ENCODE measurements around the gene SAMD10.
"Not testable (repeated sequence)": the region's sequence is repeated elsewhere in the genome, so short reads cannot be mapped to it uniquely, and the experiment has no call there.

SAMD10 gene

DNA sequence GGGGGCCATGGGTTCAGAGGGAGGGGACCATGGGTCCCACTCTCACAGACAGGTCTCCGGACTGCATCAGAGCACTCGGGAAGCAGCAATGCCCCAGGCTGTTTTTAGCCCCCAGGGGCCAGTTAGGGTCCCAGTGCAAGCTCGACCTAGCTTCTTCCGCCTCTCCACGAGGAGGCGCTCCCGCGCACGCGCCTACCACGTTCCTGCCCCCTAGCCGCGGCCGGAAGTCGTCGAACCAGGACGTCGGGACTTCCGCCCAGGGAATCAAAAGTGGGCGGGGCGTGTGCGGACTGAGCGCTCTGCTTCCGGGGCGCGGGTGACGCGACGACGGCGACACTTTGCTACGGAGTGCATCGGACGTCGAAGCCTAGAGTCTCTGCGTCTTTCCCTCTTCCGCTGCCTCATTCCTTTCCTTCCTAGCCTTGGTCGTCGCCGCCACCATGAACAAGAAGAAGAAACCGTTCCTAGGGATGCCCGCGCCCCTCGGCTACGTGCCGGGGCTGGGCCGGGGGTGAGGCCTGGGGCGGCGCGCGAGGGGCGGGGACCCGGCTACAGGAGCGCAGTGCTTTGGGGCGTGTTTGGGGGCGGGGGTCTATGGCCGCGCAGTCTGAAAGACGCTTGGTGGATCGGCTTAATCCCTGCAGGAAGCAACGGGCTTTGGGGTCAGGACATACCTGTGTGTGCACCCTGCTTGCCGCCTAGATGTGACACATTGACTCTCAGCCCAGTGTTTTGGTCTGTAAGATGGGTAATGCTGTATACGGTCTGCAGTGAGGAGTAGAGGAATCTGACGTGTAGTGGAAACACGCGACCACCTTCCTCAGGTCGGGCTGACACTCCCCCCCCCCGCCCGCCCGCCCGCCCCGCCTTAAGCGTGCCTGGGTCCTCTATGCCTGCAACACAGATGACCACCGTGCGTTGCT is 1.6 kb upstream of the SAMD10 start, which contains the start of gene PRPF6:
TSS of gene PRPF6 (plus strand) at position 327 of the 923 bp plus-strand sequence. CDS start at position 441, 114 bp downstream.
- peaks cover 25% of the 10 kb centered on the region for H3K27me3 ChIP-seq (ENCODE audit: control insufficient read depth, insufficient read depth, low read length)
- H3K4me3 ChIP-seq (ENCODE audit: low read depth, low read length), result peak within 1 kb of the TSS; percentile 92
- H3K4me1 ChIP-seq (ENCODE audit: control insufficient read depth, insufficient read depth, low read length), result peaks cover 3% of the 10 kb centered on the region
- peaks cover 19% of the 10 kb centered on the region for H3K36me3 ChIP-seq (ENCODE audit: control insufficient read depth, insufficient read depth, low read length)
- H3K9me3 ChIP-seq (ENCODE audit: control insufficient read depth, insufficient read depth, low read length), result no peaks in the 10 kb centered on the region
- H3K9ac ChIP-seq (ENCODE audit: low read depth, low read length), result peak within 1 kb of the TSS; percentile 38

GRCh38 chr20:63980317-63980805 is 919 bp upstream of the SAMD10 start:
- H3K36me3 ChIP-seq (ENCODE audit: control insufficient read depth, insufficient read depth, low read length), result peaks cover 17% of the 10 kb centered on the region
- peak overlapping the region; percentile 72 for H3K4me3 ChIP-seq (ENCODE audit: low read depth, low read length)
- H3K27me3 ChIP-seq (ENCODE audit: control insufficient read depth, insufficient read depth, low read length), result peaks cover 25% of the 10 kb centered on the region
- H3K9me3 ChIP-seq (ENCODE audit: control insufficient read depth, insufficient read depth, low read length), result no peaks in the 10 kb centered on the region
- H3K9ac ChIP-seq (ENCODE audit: low read depth, low read length), result no peak overlapping the region
- H3K4me1 ChIP-seq (ENCODE audit: control insufficient read depth, insufficient read depth, low read length), result peaks cover 3% of the 10 kb centered on the region

DNA sequence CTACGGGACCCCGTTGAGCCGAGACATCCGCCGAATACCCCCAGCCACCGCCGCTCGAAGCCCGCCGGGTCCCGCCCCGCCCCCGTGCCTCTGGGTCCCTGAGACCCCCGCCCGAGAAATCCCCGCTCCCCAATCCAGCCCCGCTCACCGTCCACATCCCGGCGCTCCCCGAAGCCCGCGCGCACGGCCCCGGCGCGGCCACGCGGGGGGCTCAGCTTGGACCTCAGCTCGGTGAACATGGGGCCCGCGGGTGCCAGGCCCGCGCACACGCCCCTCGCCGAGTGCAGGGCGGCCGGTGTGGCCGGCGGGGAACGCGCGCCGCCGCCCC is 249 bp downstream of the SAMD10 start:
- peak overlapping the region; percentile 72 for H3K4me3 ChIP-seq (ENCODE audit: low read depth, low read length)
- peaks cover 3% of the 10 kb centered on the region for H3K4me1 ChIP-seq (ENCODE audit: control insufficient read depth, insufficient read depth, low read length)
- H3K9me3 ChIP-seq (ENCODE audit: control insufficient read depth, insufficient read depth, low read length), result no peaks in the 10 kb centered on the region
- peaks cover 25% of the 10 kb centered on the region for H3K27me3 ChIP-seq (ENCODE audit: control insufficient read depth, insufficient read depth, low read length)
- peaks cover 6% of the 10 kb centered on the region for H3K36me3 ChIP-seq (ENCODE audit: control insufficient read depth, insufficient read depth, low read length)
- H3K9ac ChIP-seq (ENCODE audit: low read depth, low read length), result no peak overlapping the region

GRCh38 chr20:63978319-63979228 is 868 bp downstream of the SAMD10 start:
- H3K9ac ChIP-seq (ENCODE audit: low read depth, low read length), result no peak overlapping the region
- H3K4me3 ChIP-seq (ENCODE audit: low read depth, low read length), result peak overlapping the region; percentile 72
- H3K27me3 ChIP-seq (ENCODE audit: control insufficient read depth, insufficient read depth, low read length), result peaks cover 25% of the 10 kb centered on the region
- no peaks in the 10 kb centered on the region for H3K9me3 ChIP-seq (ENCODE audit: control insufficient read depth, insufficient read depth, low read length)
- peaks cover 3% of the 10 kb centered on the region for H3K4me1 ChIP-seq (ENCODE audit: control insufficient read depth, insufficient read depth, low read length)
- peaks cover 3% of the 10 kb centered on the region for H3K36me3 ChIP-seq (ENCODE audit: control insufficient read depth, insufficient read depth, low read length)

GRCh38 chr20:63977739-63978276 is 1.6 kb downstream of the SAMD10 start:
- no peak overlapping the region for H3K9ac ChIP-seq (ENCODE audit: low read depth, low read length)
- no peaks in the 10 kb centered on the region for H3K36me3 ChIP-seq (ENCODE audit: control insufficient read depth, insufficient read depth, low read length)
- peaks cover 27% of the 10 kb centered on the region for H3K27me3 ChIP-seq (ENCODE audit: control insufficient read depth, insufficient read depth, low read length)
- peaks cover 3% of the 10 kb centered on the region for H3K4me1 ChIP-seq (ENCODE audit: control insufficient read depth, insufficient read depth, low read length)
- H3K4me3 ChIP-seq (ENCODE audit: low read depth, low read length), result no peak overlapping the region
- no peaks in the 10 kb centered on the region for H3K9me3 ChIP-seq (ENCODE audit: control insufficient read depth, insufficient read depth, low read length)

GRCh38 chr20:63976980-63977738 is 2.3 kb downstream of the SAMD10 start:
- H3K9me3 ChIP-seq (ENCODE audit: control insufficient read depth, insufficient read depth, low read length), result no peaks in the 10 kb centered on the region
- no peaks in the 10 kb centered on the region for H3K36me3 ChIP-seq (ENCODE audit: control insufficient read depth, insufficient read depth, low read length)
- peaks cover 3% of the 10 kb centered on the region for H3K4me1 ChIP-seq (ENCODE audit: control insufficient read depth, insufficient read depth, low read length)
- H3K9ac ChIP-seq (ENCODE audit: low read depth, low read length), result no peak overlapping the region
- no peak overlapping the region for H3K4me3 ChIP-seq (ENCODE audit: low read depth, low read length)
- peaks cover 27% of the 10 kb centered on the region for H3K27me3 ChIP-seq (ENCODE audit: control insufficient read depth, insufficient read depth, low read length)

DNA sequence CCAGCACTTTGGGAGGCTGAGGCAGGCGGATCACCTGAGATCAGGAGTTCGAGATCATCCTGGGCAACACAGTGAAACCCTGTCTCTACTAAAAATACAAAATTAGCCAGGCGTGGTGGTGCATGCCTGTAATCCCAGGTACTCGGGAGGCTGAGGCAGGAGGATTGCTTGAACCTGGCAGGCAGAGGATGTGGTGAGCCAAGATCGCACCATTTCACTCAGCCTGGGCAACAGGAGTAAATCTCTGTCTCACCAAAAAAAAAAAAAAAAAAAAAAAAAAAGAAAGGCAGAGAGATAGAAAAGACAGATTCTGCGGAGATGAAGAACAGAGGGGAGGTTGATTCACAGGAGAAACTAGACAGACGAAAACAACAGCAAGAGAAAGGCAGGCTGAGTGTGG is 2.9 kb downstream of the SAMD10 start:
- not testable (repeated sequence) for H3K36me3 ChIP-seq (ENCODE audit: control insufficient read depth, insufficient read depth, low read length); H3K4me1 ChIP-seq (ENCODE audit: control insufficient read depth, insufficient read depth, low read length); H3K4me3 ChIP-seq (ENCODE audit: low read depth, low read length); H3K9ac ChIP-seq (ENCODE audit: low read depth, low read length); H3K9me3 ChIP-seq (ENCODE audit: control insufficient read depth, insufficient read depth, low read length)
- peaks cover 27% of the 10 kb centered on the region for H3K27me3 ChIP-seq (ENCODE audit: control insufficient read depth, insufficient read depth, low read length)

DNA sequence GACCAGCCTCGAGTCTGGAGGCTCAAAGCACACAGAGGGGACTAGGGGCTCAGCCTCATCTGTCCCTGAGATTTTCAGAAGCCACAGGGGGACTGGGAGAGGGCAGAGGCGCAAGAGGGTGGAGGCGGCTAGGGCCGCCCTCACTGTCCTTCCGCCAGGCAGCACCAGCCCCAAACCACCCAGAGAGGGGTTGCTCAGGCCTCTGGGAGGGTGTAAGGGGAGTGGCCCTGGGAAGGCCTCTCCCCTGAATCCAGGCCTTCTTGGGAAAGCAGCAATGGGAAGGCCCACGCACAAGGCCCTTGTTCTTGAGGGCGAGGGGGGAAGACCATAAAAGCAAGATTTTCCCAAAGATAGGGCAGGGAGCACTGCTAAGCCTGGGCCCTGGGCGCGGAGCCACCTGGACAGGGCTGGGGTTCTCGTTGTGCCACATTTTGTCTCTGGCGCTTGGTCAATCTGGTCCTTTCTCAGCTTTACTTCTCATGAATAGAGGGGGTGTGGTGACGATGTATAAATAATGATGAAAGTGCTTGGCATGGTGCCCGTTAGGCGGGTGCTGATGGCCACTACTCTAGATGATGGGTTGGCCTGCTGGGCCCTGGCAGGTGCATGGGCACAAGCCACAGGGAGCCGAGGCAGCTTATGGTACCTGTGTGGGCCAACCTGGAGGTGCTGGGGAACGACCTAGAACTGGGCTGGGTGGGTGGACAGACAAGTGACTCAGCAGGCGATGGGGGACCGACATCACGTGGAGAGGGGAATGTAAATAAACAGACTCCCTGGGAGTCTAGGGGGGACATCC is 4.8 kb downstream of the SAMD10 start:
- Histone ChIP-seq H3K9me3 (ENCODE audit: control insufficient read depth, insufficient read depth, low read length) (no peaks in the 10 kb centered on the region), H3K4me1 (ENCODE audit: control insufficient read depth, insufficient read depth, low read length) (no peaks in the 10 kb centered on the region), H3K27me3 (ENCODE audit: control insufficient read depth, insufficient read depth, low read length) (peaks cover 25% of the 10 kb centered on the region), H3K4me3 (ENCODE audit: low read depth, low read length) (no peak overlapping the region), H3K36me3 (ENCODE audit: control insufficient read depth, insufficient read depth, low read length) (no peaks in the 10 kb centered on the region), H3K9ac (ENCODE audit: low read depth, low read length) (no peak overlapping the region)

GRCh38 chr20:63973636-63974401 is 5.6 kb downstream of the SAMD10 start:
- Histone ChIP-seq H3K4me3 (ENCODE audit: low read depth, low read length) (peak overlapping the region; percentile 61), H3K9me3 (ENCODE audit: control insufficient read depth, insufficient read depth, low read length) (no peaks in the 10 kb centered on the region), H3K36me3 (ENCODE audit: control insufficient read depth, insufficient read depth, low read length) (no peaks in the 10 kb centered on the region), H3K9ac (ENCODE audit: low read depth, low read length) (no peak overlapping the region), H3K27me3 (ENCODE audit: control insufficient read depth, insufficient read depth, low read length) (peaks cover 25% of the 10 kb centered on the region), H3K4me1 (ENCODE audit: control insufficient read depth, insufficient read depth, low read length) (no peaks in the 10 kb centered on the region)

DNA sequence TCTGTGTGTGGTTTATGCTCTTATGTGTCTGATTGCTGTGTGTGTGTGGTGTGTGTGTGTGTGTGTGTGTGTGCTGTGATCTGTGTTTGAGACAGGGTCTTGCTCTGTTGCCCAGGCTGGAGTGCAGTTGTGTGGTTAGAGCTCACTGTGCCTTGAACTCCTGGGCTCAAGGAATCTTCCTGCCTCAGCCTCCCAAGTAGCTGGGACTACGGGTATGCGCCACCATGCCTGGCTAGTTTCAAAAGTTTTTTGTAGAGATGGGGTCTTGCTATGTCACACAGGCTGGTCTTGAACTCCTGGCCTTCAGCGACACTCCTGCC is 6.3 kb downstream of the SAMD10 start:
- H3K9me3 ChIP-seq (ENCODE audit: control insufficient read depth, insufficient read depth, low read length), result no peaks in the 10 kb centered on the region
- H3K4me1 ChIP-seq (ENCODE audit: control insufficient read depth, insufficient read depth, low read length), result no peaks in the 10 kb centered on the region
- H3K9ac ChIP-seq (ENCODE audit: low read depth, low read length), result no peak overlapping the region
- H3K36me3 ChIP-seq (ENCODE audit: control insufficient read depth, insufficient read depth, low read length), result no peaks in the 10 kb centered on the region
- H3K27me3 ChIP-seq (ENCODE audit: control insufficient read depth, insufficient read depth, low read length), result peaks cover 22% of the 10 kb centered on the region
- H3K4me3 ChIP-seq (ENCODE audit: low read depth, low read length), result no peak overlapping the region
